ENCODE data around the gene GTF3C4.
A peak's percentile ranks its signal among the peaks of the same experiment; 100 is the strongest.

GRCh38 chr9:132651259-132651658 lies 19.0 kb upstream of the GTF3C4 start:
- TF ChIP-seq, protein P1, sequence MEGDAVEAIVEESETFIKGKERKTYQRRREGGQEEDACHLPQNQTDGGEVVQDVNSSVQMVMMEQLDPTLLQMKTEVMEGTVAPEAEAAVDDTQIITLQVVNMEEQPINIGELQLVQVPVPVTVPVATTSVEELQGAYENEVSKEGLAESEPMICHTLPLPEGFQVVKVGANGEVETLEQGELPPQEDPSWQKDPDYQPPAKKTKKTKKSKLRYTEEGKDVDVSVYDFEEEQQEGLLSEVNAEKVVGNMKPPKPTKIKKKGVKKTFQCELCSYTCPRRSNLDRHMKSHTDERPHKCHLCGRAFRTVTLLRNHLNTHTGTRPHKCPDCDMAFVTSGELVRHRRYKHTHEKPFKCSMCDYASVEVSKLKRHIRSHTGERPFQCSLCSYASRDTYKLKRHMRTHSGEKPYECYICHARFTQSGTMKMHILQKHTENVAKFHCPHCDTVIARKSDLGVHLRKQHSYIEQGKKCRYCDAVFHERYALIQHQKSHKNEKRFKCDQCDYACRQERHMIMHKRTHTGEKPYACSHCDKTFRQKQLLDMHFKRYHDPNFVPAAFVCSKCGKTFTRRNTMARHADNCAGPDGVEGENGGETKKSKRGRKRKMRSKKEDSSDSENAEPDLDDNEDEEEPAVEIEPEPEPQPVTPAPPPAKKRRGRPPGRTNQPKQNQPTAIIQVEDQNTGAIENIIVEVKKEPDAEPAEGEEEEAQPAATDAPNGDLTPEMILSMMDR (IDR thresholded peaks at IDR 0.05): peak in 1 of 6 experiments; percentile 20
- TF ChIP-seq POLR2A (IDR thresholded peaks at IDR 0.05): no peak
- no peak for TF ChIP-seq POLR2AphosphoS5 (IDR thresholded peaks at IDR 0.05)
- TF ChIP-seq EP300 (IDR thresholded peaks at IDR 0.05): no peak
